Gastroesophageal sphincter (tissue), 3 donors: ENCODE results near the gene MRPL11.

ENCODE experiments used
- CTCF ChIP-seq, 4 experiments: fragments of 200-600 bp in 2 of 4; fragments of 450-650 bp in 2 of 4; sonication (generic) in 1 of 4; IDR thresholded peaks; one replicate each; pipeline ENCODE4 v1.5.1; 2017 to 2019; ENCODE audit warnings: antibody characterized with exemption in 4 of 4, mild to moderate bottlenecking in 2 of 4, moderate library complexity in 2 of 4
- EP300 ChIP-seq: sonication (generic); formaldehyde crosslinking; IDR thresholded peaks from one replicate; pipeline ENCODE4 v1.6.1; 2017; ENCODE audit warnings: antibody characterized with exemption, mild to moderate bottlenecking

- no peak for TF ChIP-seq CTCF (IDR thresholded peaks at IDR 0.05)
- no peak for TF ChIP-seq EP300
Measured at GRCh38 chr11:66484806-66485380, 46.2 kb upstream of the MRPL11 start.
